Uterus (tissue), 4 donors: ENCODE results near the gene GNAS-AS1. TPM values are rescaled to one million over a fixed set of nuclear protein-coding genes. Genes with fewer than 3 reads are reported as not detected.

Source experiments
- DNase-seq, 2 donors: peaks; one replicate each; pipeline ENCODE4 v3.0.0-alpha.2; 2019 to 2020
- H3K27ac ChIP-seq, 2 donors: fragments of 200-600 bp; sonication (generic); 1 replicate in 1 of 2; 2 replicates in 1 of 2; pipeline ENCODE4 v1.5.1; 2016 to 2018
- H3K27me3 ChIP-seq, 2 donors: fragments of 200-600 bp; sonication (generic); one replicate each; pipeline ENCODE4 v1.5.1; 2018 to 2019; ENCODE audit warnings: control low read depth in 1 of 2
- H3K36me3 ChIP-seq, 2 donors: fragments of 200-600 bp; sonication (generic); one replicate each; pipeline ENCODE4 v1.5.1; 2019; ENCODE audit warnings: control low read depth in 1 of 2
- H3K4me1 ChIP-seq, 2 donors: fragments of 200-600 bp; sonication (generic); one replicate each; pipeline ENCODE4 v1.5.1; 2018 to 2019; ENCODE audit warnings: control low read depth in 1 of 2
- H3K4me3 ChIP-seq, 2 donors: fragments of 200-600 bp; sonication (generic); 1 replicate in 1 of 2; 2 replicates in 1 of 2; pipeline ENCODE4 v1.5.1; 2018 to 2019; ENCODE audit warnings: mild to moderate bottlenecking in 1 of 2
- H3K9me3 ChIP-seq, 2 donors: fragments of 200-600 bp; sonication (generic); one replicate each; pipeline ENCODE4 v1.5.1; 2019; ENCODE audit warnings: control low read depth in 1 of 2
- CTCF ChIP-seq, 4 experiments: fragments of 200-600 bp in 2 of 4; fragments of 450-650 bp in 2 of 4; sonication (generic) in 2 of 4; IDR thresholded peaks; one replicate each; pipeline ENCODE4 v1.5.1; 2016 to 2019; ENCODE audit warnings: antibody characterized with exemption in 4 of 4, mild to moderate bottlenecking in 2 of 4, moderate library complexity in 1 of 4
- POLR2A ChIP-seq, 2 donors: fragments of 450-650 bp; IDR thresholded peaks; one replicate each; pipeline ENCODE4 v1.6.1; 2016; ENCODE audit warnings: antibody characterized with exemption in 2 of 2, mild to moderate bottlenecking in 1 of 2, moderate library complexity in 1 of 2
- intact Hi-C: fragments of 100-400 bp; cut with DNase I; formaldehyde crosslinking; loops from one replicate; pipeline ENCODE4 v1.15.1; 2023; ENCODE audit warnings: low total_unique reads
- microRNA counts, 2 donors: library from miRNA; unstranded; fragments of <30 nt; microRNA quantifications; one replicate each; lab custom pipeline; 2016 to 2017
- microRNA-seq: library from miRNA; unstranded; fragments of <30 nt; microRNA quantifications from one replicate; pipeline ENCODE4, GENCODE V29; 2016; ENCODE audit warnings: borderline microRNAs expressed, borderline replicate concordance
- small RNA-seq: library from RNA; depleted of rRNA; stranded (forward); fragments of <200 nt; gene quantifications from one replicate; pipeline ENCODE3, GENCODE V24; 2016
- total RNA-seq, 4 donors: library from RNA; depleted of rRNA in 3 of 4; stranded (reverse); fragments of >200 nt in 3 of 4; gene quantifications; one replicate each; pipeline versions ENCODE4 v1.1.0 to v1.2.4, GENCODE V29; 2014 to 2023
- donor health status: DM: yes; HTN: yes; CAD: no.

GNAS-AS1 gene
- total RNA-seq, 4 donors from 2014 or later, result 0.77 to 3.4 (median 1.2) TPM; not detected in 1

- H3K36me3 ChIP-seq, result no peaks in the 10 kb centered on the region
- intact Hi-C loops, result no loop called here
- no peaks in the 10 kb centered on the region for H3K27me3 ChIP-seq
- no peak for TF ChIP-seq POLR2A (IDR thresholded peaks at IDR 0.05)
- no peak for TF ChIP-seq CTCF (IDR thresholded peaks at IDR 0.05)
- no peaks in the 10 kb centered on the region for H3K9me3 ChIP-seq
- H3K27ac ChIP-seq, result no peak overlapping the region
- no peak overlapping the region for H3K4me3 ChIP-seq
- no peak for DNase-seq
- H3K4me1 ChIP-seq, result no peaks in the 10 kb centered on the region
Observed at GRCh38 chr20:58775371-58775770, 75.3 kb downstream of the GNAS-AS1 start.

- Histone ChIP-seq H3K4me1 (no peaks in the 10 kb centered on the region), H3K4me3 (no peak overlapping the region), H3K36me3 (no peaks in the 10 kb centered on the region), H3K27ac (no peak overlapping the region), H3K27me3 (no peaks in the 10 kb centered on the region), H3K9me3 (no peaks in the 10 kb centered on the region)
- intact Hi-C loops, result no loop called here
- DNase-seq, result no peak
- no peak for TF ChIP-seq POLR2A (IDR thresholded peaks at IDR 0.05)
- no peak for TF ChIP-seq CTCF (IDR thresholded peaks at IDR 0.05)
Observed at GRCh38 chr20:58774667-58775263, 75.9 kb downstream of the GNAS-AS1 start.

- intact Hi-C loops, result no loop called here
- H3K4me3 ChIP-seq, result no peak overlapping the region
- no peaks in the 10 kb centered on the region for H3K4me1 ChIP-seq
- no peaks in the 10 kb centered on the region for H3K9me3 ChIP-seq
- no peaks in the 10 kb centered on the region for H3K27me3 ChIP-seq
- TF ChIP-seq CTCF (IDR thresholded peaks at IDR 0.05), result no peak
- TF ChIP-seq POLR2A (IDR thresholded peaks at IDR 0.05), result no peak
- no peak overlapping the region for H3K27ac ChIP-seq
- DNase-seq, result no peak
- no peaks in the 10 kb centered on the region for H3K36me3 ChIP-seq
Observed at GRCh38 chr20:58774214-58774613, 76.5 kb downstream of the GNAS-AS1 start.

GRCh38 chr20:58772786-58773185, 77.9 kb downstream of the GNAS-AS1 start:
- Histone ChIP-seq H3K4me3 (no peak overlapping the region), H3K27me3 (no peaks in the 10 kb centered on the region), H3K9me3 (no peaks in the 10 kb centered on the region), H3K4me1 (no peaks in the 10 kb centered on the region), H3K27ac (no peak overlapping the region), H3K36me3 (no peaks in the 10 kb centered on the region)
- DNase-seq, result no peak
- intact Hi-C loops, result no loop called here
- TF ChIP-seq CTCF (IDR thresholded peaks at IDR 0.05), result no peak
- no peak for TF ChIP-seq POLR2A (IDR thresholded peaks at IDR 0.05)

MicroRNA genes within 50 kb of the gene (microRNA counts, 767-probe panel; counts per million panel counts)
- microRNA hsa-miR-296-3p (lab: Ali Mortazavi, UCI) (0 counts per million in 2 donors), microRNA hsa-miR-296-5p (lab: Ali Mortazavi, UCI) (4,307 to 6,294 counts per million in 2 donors), microRNA hsa-miR-298 (lab: Ali Mortazavi, UCI) (0 counts per million in 2 donors)

Small RNA genes within 50 kb of the gene (microRNA-seq; reads per million reads assigned to microRNA genes)
- not detected for gene MIR298

Small RNA genes within 50 kb of the gene (small RNA-seq; reads per million reads assigned to genes)
- gene MIR298 (not detected), gene RF02127 (not detected), gene RF02128 (not detected), gene RF02130 (not detected), gene RF02131 (not detected)

Other genes with a start within 250 kb of the GNAS-AS1 start
- gene STX16, start 199.6 kb downstream of the GNAS-AS1 start, total RNA-seq, result 10 to 100 TPM; 32.6 to 82.7 (median 60.8) TPM
- gene NPEPL1, start 158.1 kb downstream of the GNAS-AS1 start, total RNA-seq, result 10 to 100 TPM; 14.1 to 35.2 (median 24.7) TPM
- 100 to 1,000 TPM; 281 to 822 (median 446) TPM for gene GNAS, start 1.8 kb upstream of the GNAS-AS1 start, total RNA-seq
- gene NELFCD, start 130.4 kb upstream of the GNAS-AS1 start, total RNA-seq, result 10 to 100 TPM; 15.9 to 66.6 (median 41.3) TPM
- 100 to 1,000 TPM in 2 of 4 donors, 10 to 100 TPM in 2; 68.7 to 160 (median 109) TPM for gene CTSZ, start 156.4 kb upstream of the GNAS-AS1 start, total RNA-seq
- under 1 TPM in 2 of 4 donors, not detected in 2; 0.26 to 0.48 TPM for gene TUBB1, start 168.5 kb upstream of the GNAS-AS1 start, total RNA-seq
- gene ATP5F1E, start 181.4 kb upstream of the GNAS-AS1 start, total RNA-seq, result 10 to 100 TPM in 2 of 4 donors, 1 to 10 TPM in 2; 5.6 to 42.4 (median 21.1) TPM
- gene PRELID3B, start 191.9 kb upstream of the GNAS-AS1 start, total RNA-seq, result 10 to 100 TPM; 13.3 to 44.3 (median 31.9) TPM